GM18873 (cell line): ENCODE data around the gene GPS2.
A peak's percentile ranks its signal among the peaks of the same experiment; 100 is the strongest.

Experiments used
- ATAC-seq: cut with Tn5 transposase; IDR thresholded peaks from one replicate; pipeline ENCODE4 v1.9.1; 2021; ENCODE audit warnings: mild to moderate bottlenecking, moderate library complexity, moderate number of reproducible peaks; ENCODE audit not compliant: unreplicated experiment, low FRiP score

The GPS2 gene

DNA sequence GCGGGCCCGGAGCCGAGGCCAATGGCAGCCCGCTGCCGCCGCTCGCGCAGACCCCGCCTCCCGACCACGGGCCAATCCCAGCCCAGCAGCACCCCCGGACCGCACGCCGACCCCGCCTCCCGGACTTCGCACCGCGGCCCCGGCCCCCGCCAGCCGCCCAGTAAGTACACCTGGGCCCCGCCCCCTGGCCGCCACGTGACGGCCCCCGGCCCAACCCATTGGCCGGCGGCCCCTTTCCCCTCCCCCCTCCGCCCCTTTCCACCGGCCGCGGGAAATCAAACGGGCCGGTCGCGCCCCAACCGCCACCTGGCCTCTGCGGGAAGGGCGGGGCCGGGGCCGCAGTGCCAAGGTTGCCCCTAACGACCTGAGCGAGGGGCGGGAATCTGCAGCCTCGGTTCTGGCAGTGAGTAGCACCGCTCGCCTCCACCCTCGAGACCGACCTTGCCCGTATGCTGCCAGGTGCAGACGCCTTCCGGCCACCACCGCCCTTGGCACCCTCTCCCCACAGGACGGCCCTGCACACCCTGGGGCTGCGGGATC lies 20.5 kb downstream of the GPS2 start, which contains the start of gene YBX2:
Gene YBX2, minus strand, starts transcription at position 26 of the 540 bp plus-strand sequence. CDS start 139 bp downstream, outside the sequence.
- ATAC-seq = no peak

- no peak for ATAC-seq
Observed at GRCh38 chr17:7293816-7294613, 21.1 kb downstream of the GPS2 start.

GRCh38 chr17:7293159-7293558 lies 22.0 kb downstream of the GPS2 start:
- ATAC-seq = no peak

- ATAC-seq = no peak
Observed at GRCh38 chr17:7292729-7293128, 22.4 kb downstream of the GPS2 start.

GRCh38 chr17:7292194-7292593 lies 23.0 kb downstream of the GPS2 start:
- no peak for ATAC-seq

- ATAC-seq = no peak
Observed at GRCh38 chr17:7290685-7291084, 24.5 kb downstream of the GPS2 start.

DNA sequence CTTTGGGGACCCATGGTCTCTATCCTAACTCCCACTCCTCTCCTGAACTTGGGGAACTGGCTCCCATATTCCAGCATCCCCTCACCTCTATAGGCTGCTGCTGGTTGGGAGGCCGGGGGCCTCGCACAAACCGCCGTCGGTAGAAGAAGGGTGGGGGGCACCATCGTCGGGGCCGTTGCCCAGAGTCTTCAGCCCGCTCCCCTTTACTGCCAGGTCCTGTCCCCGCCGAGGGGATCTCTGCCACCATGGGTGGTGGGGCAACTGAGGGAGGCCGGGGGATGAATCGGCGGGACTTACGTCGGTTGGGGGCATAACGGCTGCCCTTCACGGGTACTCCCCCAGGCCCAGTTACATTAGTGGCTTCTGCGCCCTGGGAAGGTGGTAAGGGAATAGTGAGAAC lies 25.0 kb downstream of the GPS2 start:
- no peak for ATAC-seq

DNA sequence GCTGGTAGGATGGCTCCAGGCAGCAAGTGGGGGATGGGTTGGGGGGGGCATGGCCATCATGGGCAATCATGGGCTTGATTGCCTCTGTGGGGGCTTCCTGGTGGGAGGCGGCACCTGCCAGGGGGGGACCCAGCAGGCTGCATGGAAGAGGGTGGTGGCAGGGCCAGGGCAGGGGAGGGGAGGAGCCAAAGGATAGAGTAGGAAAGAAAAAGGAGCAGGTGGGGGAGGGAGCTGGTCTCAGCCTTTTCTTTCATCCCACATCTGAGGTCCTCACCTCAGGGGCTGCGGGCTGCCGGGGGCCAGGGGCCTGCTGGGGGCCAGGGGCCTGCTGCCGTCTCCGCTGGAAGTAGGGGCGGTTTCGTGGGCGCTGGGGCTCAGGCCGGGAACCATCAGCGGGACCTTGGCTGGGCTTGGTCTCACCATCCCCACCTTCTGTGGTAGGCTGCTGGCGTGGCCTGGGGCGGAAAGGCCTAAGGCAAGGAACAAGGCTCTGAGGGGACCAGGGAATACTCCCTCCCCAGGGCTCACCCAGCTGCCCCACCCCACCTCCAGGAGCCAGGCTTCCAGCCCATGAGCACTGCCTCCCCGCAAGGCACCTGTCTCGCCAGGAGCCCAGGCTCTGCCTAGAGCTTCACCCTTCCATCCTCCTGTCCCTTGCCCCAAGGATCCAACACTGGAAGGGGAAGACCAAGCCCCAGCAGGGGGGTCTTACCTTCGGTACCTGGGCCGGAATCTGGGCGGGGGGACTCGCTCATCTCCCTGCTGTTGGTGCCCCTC lies 25.7 kb downstream of the GPS2 start:
- no peak for ATAC-seq

DNA sequence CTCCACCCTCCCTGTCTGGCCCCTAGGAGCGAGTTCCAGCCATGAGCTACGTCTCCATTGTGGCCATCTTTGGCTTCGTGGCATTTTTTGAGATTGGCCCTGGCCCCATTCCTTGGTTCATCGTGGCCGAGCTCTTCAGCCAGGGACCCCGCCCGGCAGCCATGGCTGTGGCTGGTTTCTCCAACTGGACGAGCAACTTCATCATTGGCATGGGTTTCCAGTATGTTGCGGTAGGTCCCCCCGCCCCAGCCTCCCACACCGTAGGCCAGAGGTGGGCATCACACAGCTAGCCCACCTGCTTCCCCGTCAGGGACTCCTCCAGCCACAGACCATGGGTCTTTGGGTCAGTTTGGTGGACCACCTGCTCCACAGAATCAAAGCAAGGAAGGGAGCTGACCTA lies 29.5 kb downstream of the GPS2 start:
- no peak for ATAC-seq

DNA sequence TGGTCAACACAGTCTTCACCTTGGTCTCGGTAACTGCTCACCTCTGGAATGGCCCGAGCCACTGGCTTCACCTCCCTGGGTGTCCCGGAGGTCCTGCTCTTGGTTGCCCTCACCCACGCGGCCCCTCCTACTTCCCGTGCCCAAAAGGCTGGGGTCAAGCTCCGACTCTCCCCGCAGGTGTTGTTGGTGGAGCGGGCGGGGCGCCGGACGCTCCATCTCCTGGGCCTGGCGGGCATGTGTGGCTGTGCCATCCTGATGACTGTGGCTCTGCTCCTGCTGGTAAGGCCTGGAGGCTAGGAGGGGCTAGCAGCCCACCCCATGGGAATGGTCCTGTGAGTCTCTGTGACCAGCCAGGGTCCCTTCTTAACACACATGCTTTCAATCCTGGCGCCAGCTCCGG lies 30.2 kb downstream of the GPS2 start:
- no peak for ATAC-seq

- ATAC-seq = no peak
Observed at GRCh38 chr17:7283471-7284216, 31.5 kb downstream of the GPS2 start.

- ATAC-seq = no peak
Observed at GRCh38 chr17:7282752-7283321, 32.3 kb downstream of the GPS2 start.

GRCh38 chr17:7281953-7282751 lies 33.0 kb downstream of the GPS2 start:
- ATAC-seq = no peak

DNA sequence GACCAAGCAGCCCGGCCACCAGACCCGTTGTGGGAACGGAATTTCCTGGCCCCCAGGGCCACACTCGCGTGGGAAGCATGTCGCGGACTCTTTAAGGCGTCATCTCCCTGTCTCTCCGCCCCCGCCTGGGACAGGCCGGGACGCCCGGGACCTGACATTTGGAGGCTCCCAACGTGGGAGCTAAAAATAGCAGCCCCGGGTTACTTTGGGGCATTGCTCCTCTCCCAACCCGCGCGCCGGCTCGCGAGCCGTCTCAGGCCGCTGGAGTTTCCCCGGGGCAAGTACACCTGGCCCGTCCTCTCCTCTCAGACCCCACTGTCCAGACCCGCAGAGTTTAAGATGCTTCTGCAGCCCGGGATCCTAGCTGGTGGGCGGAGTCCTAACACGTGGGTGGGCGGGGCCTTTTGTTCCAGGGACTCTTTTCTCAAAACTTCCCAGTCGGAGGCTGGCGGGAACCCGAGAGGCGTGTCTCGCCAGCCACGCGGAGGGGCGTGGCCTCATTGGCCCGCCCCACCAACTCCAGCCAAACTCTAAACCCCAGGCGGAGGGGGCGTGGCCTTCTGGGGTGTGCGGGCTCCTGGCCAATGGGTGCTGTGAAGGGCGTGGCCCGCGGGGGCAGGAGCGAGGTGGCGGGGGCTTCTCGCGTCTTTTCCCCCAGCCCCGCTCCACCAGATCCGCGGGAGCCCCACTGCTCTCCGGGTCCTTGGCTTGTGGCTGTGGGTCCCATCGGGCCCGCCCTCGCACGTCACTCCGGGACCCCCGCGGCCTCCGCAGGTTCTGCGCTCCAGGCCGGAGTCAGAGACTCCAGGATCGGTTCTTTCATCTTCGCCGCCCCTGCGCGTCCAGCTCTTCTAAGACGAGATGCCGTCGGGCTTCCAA lies 33.8 kb downstream of the GPS2 start, which contains the start of gene SLC2A4:
Gene SLC2A4, plus strand, starts transcription at position 645 of the 879 bp plus-strand sequence. Its CDS starts 217 bp downstream, at position 862.
- ATAC-seq = no peak

- peak; percentile 50 for ATAC-seq
Observed at GRCh38 chr17:7280519-7281073, 34.6 kb downstream of the GPS2 start.

DNA sequence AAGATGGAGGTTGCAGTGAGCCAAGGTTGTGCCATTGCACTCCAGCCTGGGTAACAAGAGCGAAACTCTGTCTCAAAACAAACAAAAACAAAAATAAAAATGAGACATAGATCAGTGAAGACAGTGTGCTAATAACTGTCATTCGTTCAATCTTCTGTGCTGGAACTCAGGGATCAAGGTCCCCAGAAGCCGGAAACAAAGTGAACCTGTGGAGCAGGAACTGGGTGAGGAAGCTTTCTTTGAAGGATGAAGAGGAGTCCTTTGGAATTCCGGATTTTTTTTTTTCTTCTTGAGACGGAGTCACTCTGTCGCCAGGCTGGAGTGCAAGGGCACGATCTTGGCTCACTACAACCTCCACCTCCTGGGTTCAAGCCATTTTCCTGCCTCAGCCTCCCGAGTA lies 35.7 kb downstream of the GPS2 start:
- ATAC-seq = no peak

DNA sequence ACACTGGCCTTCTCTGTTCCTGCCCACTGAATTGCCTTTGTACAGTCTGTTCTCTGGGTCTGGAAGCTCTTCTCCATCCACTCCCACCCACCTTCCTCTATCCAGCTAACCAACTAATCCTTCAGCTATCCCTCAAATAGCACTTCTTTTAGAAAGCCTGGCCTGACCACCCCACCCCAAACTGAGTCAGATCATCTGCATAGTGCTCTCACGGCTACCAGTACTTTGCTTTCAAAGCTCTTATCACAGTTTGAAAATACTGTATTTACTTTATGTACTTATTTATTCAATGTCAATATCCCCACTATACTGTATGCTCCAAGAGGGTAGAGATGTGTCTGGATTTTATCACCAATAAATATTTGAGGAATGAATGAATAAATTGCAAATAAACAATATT lies 48.4 kb downstream of the GPS2 start:
- no peak for ATAC-seq

- no peak for ATAC-seq
Observed at GRCh38 chr17:7263801-7264078, 51.4 kb downstream of the GPS2 start.
